Retinal pigment epithelial cell (primary cell): Measurements from ENCODE around the gene MLC1.
A peak's percentile ranks its signal among the peaks of the same experiment; 100 is the strongest.
"Not testable (repeated sequence)": the region's sequence is repeated elsewhere in the genome, so short reads cannot be mapped to it uniquely, and the experiment has no call there.

Experiments used
- DNase-seq: peaks from one replicate; pipeline ENCODE4 v3.0.0-alpha.2; 2010; ENCODE audit warnings: low read depth
- H3K4me3 ChIP-seq: 2 replicates; pipeline ENCODE4 v1.5.1; 2011; ENCODE audit warnings: mild to moderate bottlenecking, low read length, control low read depth, moderate library complexity
- CTCF ChIP-seq: conservative IDR thresholded peaks from 2 replicates; pipeline ENCODE4 v1.5.1; 2011; ENCODE audit warnings: low read depth, low read length, control low read depth, inconsistent platforms

The MLC1 gene

GRCh38 chr22:50089682-50090411 lies 4.6 kb upstream of the MLC1 start, which contains the start of gene MOV10L1:
TSS of gene MOV10L1 (plus strand) at chr22:50090006. CDS start at chr22:50090089, 83 bp downstream.
- no peak within 1 kb of the TSS for H3K4me3 ChIP-seq
- no peak for DNase-seq
- no peak for TF ChIP-seq CTCF

GRCh38 chr22:50089231-50089630 lies 4.0 kb upstream of the MLC1 start:
- no peak overlapping the region for H3K4me3 ChIP-seq
- no peak for TF ChIP-seq CTCF
- DNase-seq, result no peak

- no peak overlapping the region for H3K4me3 ChIP-seq
- DNase-seq, result no peak
- no peak for TF ChIP-seq CTCF
Observed at GRCh38 chr22:50088096-50088495, 2.9 kb upstream of the MLC1 start.

GRCh38 chr22:50087646-50088045 lies 2.4 kb upstream of the MLC1 start:
- H3K4me3 ChIP-seq, result no peak overlapping the region
- DNase-seq, result no peak
- no peak for TF ChIP-seq CTCF

GRCh38 chr22:50086975-50087374 lies 1.7 kb upstream of the MLC1 start:
- not testable (repeated sequence) for H3K4me3 ChIP-seq, DNase-seq

GRCh38 chr22:50086526-50086925 lies 1.3 kb upstream of the MLC1 start:
- H3K4me3 ChIP-seq, result no peak overlapping the region
- TF ChIP-seq CTCF, result no peak
- peak; percentile 11 for DNase-seq

- no peak for DNase-seq
- no peak for TF ChIP-seq CTCF
- no peak overlapping the region for H3K4me3 ChIP-seq
Observed at GRCh38 chr22:50084614-50085021, 608 bp downstream of the MLC1 start.
